Gastroesophageal sphincter (tissue), 3 donors: ENCODE results near the gene UQCC3.

Source experiments
- EP300 ChIP-seq: sonication (generic); formaldehyde crosslinking; IDR thresholded peaks from one replicate; pipeline ENCODE4 v1.6.1; 2017; ENCODE audit warnings: antibody characterized with exemption, mild to moderate bottlenecking
- POLR2A ChIP-seq, 2 donors: fragments of 450-650 bp; IDR thresholded peaks; one replicate each; pipeline ENCODE4 v1.6.1; 2017; ENCODE audit warnings: antibody characterized with exemption in 2 of 2, mild to moderate bottlenecking in 2 of 2, moderate library complexity in 1 of 2
- POLR2AphosphoS5 ChIP-seq: sonication (generic); formaldehyde crosslinking; IDR thresholded peaks from one replicate; pipeline ENCODE4 v1.6.1; 2017; ENCODE audit warnings: antibody characterized with exemption
- TF ChIP-seq, protein P1 (sequence below), 4 experiments: fragments of 200-600 bp in 2 of 4; fragments of 450-650 bp in 2 of 4; sonication (generic) in 1 of 4; IDR thresholded peaks; one replicate each; pipeline ENCODE4 v1.5.1; 2017 to 2019; ENCODE audit warnings: antibody characterized with exemption in 4 of 4, mild to moderate bottlenecking in 2 of 4, moderate library complexity in 2 of 4

DNA sequence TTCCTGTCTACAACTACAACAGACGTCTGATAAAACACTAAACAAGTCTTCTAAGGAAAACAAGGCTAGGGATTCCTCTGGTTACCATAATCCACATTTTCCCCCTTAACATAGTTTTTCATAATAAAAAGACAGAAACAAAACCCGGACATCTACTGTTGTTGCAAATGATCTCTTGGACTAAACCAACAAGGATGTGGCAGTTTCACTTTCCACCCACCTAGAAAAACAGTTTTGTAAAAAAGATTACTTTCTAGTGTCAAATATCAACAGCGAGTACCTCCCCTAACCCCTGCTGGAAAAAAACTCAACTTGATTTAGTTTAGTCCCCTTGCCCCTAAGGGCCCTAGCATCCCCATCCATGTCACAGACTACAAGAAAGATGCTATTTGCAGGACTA lies 41.4 kb downstream of the UQCC3 start:
- TF ChIP-seq, protein P1, sequence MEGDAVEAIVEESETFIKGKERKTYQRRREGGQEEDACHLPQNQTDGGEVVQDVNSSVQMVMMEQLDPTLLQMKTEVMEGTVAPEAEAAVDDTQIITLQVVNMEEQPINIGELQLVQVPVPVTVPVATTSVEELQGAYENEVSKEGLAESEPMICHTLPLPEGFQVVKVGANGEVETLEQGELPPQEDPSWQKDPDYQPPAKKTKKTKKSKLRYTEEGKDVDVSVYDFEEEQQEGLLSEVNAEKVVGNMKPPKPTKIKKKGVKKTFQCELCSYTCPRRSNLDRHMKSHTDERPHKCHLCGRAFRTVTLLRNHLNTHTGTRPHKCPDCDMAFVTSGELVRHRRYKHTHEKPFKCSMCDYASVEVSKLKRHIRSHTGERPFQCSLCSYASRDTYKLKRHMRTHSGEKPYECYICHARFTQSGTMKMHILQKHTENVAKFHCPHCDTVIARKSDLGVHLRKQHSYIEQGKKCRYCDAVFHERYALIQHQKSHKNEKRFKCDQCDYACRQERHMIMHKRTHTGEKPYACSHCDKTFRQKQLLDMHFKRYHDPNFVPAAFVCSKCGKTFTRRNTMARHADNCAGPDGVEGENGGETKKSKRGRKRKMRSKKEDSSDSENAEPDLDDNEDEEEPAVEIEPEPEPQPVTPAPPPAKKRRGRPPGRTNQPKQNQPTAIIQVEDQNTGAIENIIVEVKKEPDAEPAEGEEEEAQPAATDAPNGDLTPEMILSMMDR (IDR thresholded peaks at IDR 0.05) = no peak
- TF ChIP-seq POLR2A (IDR thresholded peaks at IDR 0.05) (no peak), EP300 (no peak), POLR2AphosphoS5 (no peak)
